K562 (cell line): ENCODE measurements around the gene ZNF141.

Experiments
- ARID1B ChIP-seq: fragments of 450-650 bp; IDR thresholded peaks from 2 replicates; pipeline ENCODE4 v1.6.1; 2016; ENCODE audit warnings: antibody characterized with exemption, mild to moderate bottlenecking, inconsistent platforms
- ATF6 ChIP-seq: sonication (generic); formaldehyde crosslinking; IDR thresholded peaks from 2 replicates; pipeline ENCODE4 v1.4.0; 2020; ENCODE audit warnings: mild to moderate bottlenecking, missing genetic modification reagents
- CTCF ChIP-seq, 3 experiments: IDR thresholded peaks in 2 of 3; conservative IDR thresholded peaks in 1 of 3; 2 replicates each; pipeline ENCODE4 v1.5.1; 2011 to 2012; ENCODE audit warnings: low read length in 3 of 3, mild to moderate bottlenecking in 3 of 3, control low read depth in 2 of 3, improper control_type of control experiment in 1 of 3, inconsistent platforms in 1 of 3, low read depth in 1 of 3, mixed read lengths in 1 of 3, moderate library complexity in 1 of 3; ENCODE audit not compliant: insufficient read depth in 2 of 3
- EZH2 ChIP-seq: IDR thresholded peaks from 2 replicates; pipeline ENCODE4 v1.6.1; 2012; ENCODE audit warnings: low read depth, mild to moderate bottlenecking, inconsistent platforms, low read length, borderline replicate concordance
- FOSL1 ChIP-seq: fragments of 200-800 bp; sonication (Bioruptor generic); conservative IDR thresholded peaks from 2 replicates; pipeline ENCODE4 v1.6.1; 2016; ENCODE audit warnings: missing genetic modification characterization, missing compliant biosample characterization
- SETDB1 ChIP-seq: IDR thresholded peaks from one replicate; pipeline ENCODE4 v1.6.1; 2012; ENCODE audit warnings: low read length, control low read depth, inconsistent platforms
- SP2 ChIP-seq: IDR thresholded peaks from 2 replicates; pipeline ENCODE4 v1.6.1; 2011; ENCODE audit warnings: mild to moderate bottlenecking, low read depth, low read length, moderate library complexity; ENCODE audit not compliant: poor library complexity, severe bottlenecking; ENCODE audit errors: extremely low read depth
- ZFP1 ChIP-seq: fragments of 450-650 bp; formaldehyde crosslinking; IDR thresholded peaks from 2 replicates; pipeline ENCODE4 v1.4.0; 2020; ENCODE audit warnings: mild to moderate bottlenecking, mixed read lengths
- ZNF274 ChIP-seq: IDR thresholded peaks from 2 replicates; pipeline ENCODE4 v1.6.1; 2011; ENCODE audit warnings: low read depth, mild to moderate bottlenecking, low read length, moderate library complexity, borderline replicate concordance
- ZNF644 ChIP-seq: fragments of 200-800 bp; sonication (Bioruptor generic); IDR thresholded peaks from 2 replicates; pipeline ENCODE4 v1.6.1; 2016; ENCODE audit warnings: low read depth, missing genetic modification characterization, missing compliant biosample characterization

GRCh38 chr4:384311-385010 lies 46.8 kb downstream of the ZNF141 start:
- TF ChIP-seq CTCF (IDR thresholded peaks at IDR 0.05 in 2 of 3, conservative IDR thresholded peaks at IDR 0.05 in 1 of 3; ENCODE audit: insufficient read depth in 2 of 3, low read depth in 1 of 3, low read length in 3 of 3) (no peak), ATF6 (CRISPR knock-in tag) (no peak), ZFP1 (CRISPR knock-in tag) (no peak), ARID1B (no peak), ZNF644 (no peak), EZH2 (no peak), FOSL1 (tag) (no peak), SP2 (no peak), ZNF274 (no peak), SETDB1 (no peak)
